HG03520 (cell line): Measurements from ENCODE around the gene HGS.
"Not testable (repeated sequence)": the region's sequence is repeated elsewhere in the genome, so short reads cannot be mapped to it uniquely, and the experiment has no call there.

ENCODE experiments used
- ATAC-seq: cut with Tn5 transposase; IDR thresholded peaks from one replicate; pipeline ENCODE4 v1.9.1; 2021; ENCODE audit warnings: mild to moderate bottlenecking, moderate library complexity; ENCODE audit not compliant: unreplicated experiment

HGS gene

GRCh38 chr17:81738801-81739393 lies 55.1 kb downstream of the HGS start:
- ATAC-seq = no peak

- ATAC-seq = not testable (repeated sequence)
These were observed 55.8 kb downstream of the HGS start for GRCh38 chr17:81739593-81739992.

GRCh38 chr17:81740395-81740961 lies 56.7 kb downstream of the HGS start:
- no peak for ATAC-seq

GRCh38 chr17:81741049-81741593 lies 57.3 kb downstream of the HGS start:
- no peak for ATAC-seq

GRCh38 chr17:81741594-81742452 lies 58.0 kb downstream of the HGS start:
- ATAC-seq = no peak
